CD1c-positive myeloid dendritic cell (primary cell): ENCODE data around the gene PFKFB3.

ENCODE experiments used
- DNase-seq: peaks from one replicate; pipeline ENCODE4 v3.0.0-alpha.2; 2016; ENCODE audit errors: extremely low spot score

The PFKFB3 gene

GRCh38 chr10:6220418-6221191, 17.9 kb downstream of the PFKFB3 start:
- DNase-seq, result no peak

DNA sequence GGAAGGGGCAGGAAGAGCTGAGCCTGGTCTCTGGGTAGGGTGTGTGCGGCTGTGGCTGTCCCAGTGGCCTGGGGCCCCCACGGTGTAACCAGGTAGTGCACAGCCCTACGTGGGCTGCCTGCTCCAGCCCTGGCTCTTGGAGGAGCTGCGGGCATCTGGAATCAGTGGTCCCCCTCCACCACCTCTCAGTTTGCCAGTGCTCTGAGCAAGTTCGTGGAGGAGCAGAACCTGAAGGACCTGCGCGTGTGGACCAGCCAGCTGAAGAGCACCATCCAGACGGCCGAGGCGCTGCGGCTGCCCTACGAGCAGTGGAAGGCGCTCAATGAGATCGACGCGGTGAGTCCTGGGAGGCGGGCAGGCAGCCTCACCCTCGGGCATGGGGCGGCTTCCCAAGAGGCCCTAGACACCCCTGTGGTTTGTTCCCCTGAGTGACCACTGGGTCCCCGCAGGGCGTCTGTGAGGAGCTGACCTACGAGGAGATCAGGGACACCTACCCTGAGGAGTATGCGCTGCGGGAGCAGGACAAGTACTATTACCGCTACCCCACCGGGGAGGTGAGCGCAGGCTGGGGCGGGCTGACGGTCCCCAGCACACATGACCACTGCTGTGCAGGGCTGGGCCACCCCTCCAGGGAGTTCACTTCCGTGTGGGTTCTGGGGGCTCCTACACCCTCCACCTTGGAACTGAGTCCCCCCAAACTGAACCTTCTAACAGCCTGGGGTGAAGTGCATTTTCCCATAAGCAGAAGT, 18.6 kb downstream of the PFKFB3 start:
- DNase-seq, result no peak

DNA sequence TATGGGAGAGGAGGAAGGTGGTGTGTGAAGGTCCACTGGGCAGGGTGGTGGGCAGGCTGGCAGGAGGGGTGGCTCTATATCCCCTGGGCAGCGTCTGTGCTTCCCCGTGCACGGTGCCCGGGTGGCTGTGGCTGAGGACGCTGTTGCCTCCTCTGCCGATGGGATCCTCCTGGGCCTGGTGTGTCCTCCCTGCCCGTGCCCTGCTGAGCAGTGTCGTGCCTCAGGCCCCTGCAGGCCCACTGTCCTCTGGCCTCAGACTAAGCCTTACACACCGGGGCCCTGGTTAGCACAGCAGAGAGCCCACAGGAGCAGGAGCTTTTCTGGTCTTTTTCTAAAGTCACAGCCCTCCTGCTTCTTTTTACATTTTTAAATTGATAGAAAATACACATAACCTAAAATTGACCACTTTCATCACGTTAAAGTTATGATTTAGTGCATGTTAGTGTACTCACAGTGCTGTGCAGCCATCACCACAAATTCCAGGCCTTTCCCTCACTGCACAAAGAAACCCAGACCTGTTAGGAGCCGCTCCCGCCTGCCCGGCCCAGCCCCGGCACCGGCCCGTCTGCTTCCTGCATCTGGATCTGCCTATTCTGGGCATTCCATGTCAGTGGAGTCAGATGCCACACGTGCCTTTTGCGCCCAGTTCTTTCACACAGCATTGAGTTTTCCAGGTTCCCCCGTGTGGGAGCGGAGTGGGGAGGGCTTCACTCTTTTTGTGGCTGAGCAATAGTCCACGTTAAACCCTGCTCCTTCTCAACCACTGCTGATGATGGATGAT, 19.4 kb downstream of the PFKFB3 start:
- no peak for DNase-seq

- no peak for DNase-seq
Observed at GRCh38 chr10:6222755-6223154, 20.0 kb downstream of the PFKFB3 start.

- DNase-seq, result no peak
Observed at GRCh38 chr10:6223981-6224380, 21.2 kb downstream of the PFKFB3 start.

- DNase-seq, result no peak
Observed at GRCh38 chr10:6224781-6225180, 22.0 kb downstream of the PFKFB3 start.

DNA sequence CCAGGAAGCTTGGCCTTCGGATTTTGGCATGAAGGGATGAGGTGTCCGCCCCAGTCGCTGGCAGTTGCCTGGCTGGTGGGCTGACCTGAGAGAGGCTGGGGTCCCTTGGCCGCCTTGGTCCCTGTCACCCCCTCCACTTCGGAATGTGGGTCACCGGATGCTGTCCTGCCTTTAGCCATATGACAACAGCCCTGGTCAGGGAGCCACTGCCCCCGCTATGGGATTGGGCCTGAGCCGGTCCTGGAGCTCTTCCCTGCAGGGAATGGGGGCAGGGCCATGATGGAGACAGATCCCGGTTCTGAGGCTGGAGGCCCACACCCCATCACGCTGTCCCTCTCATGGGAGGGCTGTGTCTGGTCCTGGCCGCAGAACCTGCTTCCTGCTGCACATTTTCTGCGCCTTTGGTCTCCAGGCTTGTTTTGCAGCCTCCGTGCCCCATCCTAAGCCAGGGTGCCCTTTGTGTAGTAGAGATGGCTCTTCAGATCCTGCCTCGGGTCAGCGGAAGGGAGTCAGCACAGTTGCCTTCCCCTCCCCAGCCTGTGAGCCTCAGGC, 22.6 kb downstream of the PFKFB3 start:
- DNase-seq, result no peak

DNA sequence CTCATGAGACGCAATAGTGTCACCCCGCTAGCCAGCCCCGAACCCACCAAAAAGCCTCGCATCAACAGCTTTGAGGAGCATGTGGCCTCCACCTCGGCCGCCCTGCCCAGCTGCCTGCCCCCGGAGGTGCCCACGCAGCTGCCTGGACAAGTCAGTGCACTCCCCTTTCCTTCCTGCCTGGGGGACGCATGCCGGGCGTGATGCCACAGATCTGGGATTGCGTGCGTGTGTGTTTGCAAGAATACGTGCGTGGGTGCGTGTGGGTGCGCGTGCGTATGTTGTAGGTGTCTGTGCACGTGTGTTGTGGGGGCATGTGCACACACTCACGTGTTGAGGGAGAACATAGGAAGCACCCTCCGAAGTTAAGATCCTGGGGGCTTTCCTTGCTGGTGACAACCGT, 23.5 kb downstream of the PFKFB3 start:
- no peak for DNase-seq

DNA sequence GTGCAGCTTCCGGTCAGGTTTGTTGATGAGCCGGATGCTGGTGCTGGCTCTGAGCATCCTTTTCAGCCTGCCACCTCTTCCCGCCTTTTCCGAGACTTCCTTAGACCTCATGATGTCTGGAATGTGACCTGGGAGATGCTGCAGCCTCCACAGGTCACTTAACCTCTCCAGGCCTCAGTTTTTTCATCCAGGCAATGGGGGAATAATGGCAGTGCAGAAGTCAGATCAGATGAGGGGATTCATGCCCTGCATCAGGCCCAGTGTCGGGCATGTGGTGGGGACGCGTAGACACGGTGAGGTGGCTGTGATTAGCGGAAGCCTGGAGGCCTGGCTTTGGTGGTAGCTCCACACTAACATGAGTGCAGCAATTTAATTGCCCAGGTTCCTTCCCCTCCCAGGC, 24.6 kb downstream of the PFKFB3 start:
- no peak for DNase-seq

DNA sequence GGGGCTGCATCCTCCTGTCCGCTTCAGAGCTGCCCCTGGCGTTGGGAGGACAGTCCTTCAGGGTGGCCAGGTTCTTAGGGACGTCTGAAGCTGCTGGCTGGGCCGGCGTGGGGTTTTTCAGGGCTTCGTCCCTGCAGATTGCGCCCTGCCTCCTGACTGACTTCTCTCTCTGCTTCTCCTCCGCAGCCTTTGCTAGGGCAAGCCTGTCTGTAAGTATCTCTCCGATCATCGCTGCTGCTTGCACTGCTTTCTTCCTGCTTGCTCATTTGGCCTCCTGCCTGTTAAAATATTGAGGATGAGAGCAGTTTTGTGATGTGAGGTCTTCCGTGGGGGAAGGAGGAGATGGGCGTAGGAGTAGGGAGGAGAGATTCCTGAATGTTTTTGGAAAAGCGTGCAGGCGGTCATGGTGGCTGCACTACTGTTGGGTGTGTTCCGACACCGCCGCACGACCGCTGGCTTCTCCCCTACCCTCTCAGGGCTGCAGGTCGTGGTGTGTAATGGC, 25.3 kb downstream of the PFKFB3 start:
- DNase-seq, result no peak

GRCh38 chr10:6228647-6229046, 25.9 kb downstream of the PFKFB3 start:
- DNase-seq, result no peak

GRCh38 chr10:6229290-6229689, 26.6 kb downstream of the PFKFB3 start:
- no peak for DNase-seq

GRCh38 chr10:6229746-6230145, 27.0 kb downstream of the PFKFB3 start:
- no peak for DNase-seq

- DNase-seq, result no peak
Observed at GRCh38 chr10:6230315-6230714, 27.6 kb downstream of the PFKFB3 start.

DNA sequence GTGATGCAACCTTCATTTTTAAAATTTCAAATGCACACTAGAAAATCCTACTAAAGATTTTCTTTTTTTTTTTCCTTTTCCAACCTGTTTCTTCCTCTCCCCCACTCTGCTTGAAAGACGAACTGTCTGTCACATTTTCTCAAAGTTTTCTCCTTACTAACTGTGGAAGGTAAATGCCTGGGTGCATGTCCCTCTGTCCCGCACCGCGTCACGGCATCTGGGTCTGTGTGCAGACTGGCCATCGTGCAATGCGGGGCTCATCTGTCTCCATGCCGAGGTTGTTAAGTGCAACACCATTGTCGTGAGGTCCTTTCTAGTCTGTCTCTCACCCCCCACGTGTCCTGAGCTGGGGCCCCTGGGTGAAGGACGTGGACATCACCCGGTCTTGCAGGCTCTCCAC, 28.4 kb downstream of the PFKFB3 start:
- DNase-seq, result no peak

DNA sequence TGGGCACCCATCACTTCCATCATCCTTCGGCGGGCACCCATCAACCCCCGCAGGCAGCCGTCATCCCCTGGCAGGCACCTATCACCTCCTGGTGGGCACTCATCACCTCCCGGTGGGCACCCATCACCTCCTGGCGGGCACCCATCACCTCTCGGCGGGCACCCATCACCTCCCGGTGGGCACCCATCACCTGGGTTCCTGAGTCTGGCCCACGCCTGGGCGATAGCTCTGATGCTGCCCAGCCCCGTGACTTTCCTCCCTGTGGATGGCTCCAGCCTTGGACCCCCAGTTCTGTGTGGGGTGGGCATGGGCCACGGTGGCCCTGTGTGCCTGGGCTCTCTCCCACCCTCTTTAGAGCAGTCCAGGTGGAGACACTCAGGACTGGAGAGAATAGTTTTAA, 29.0 kb downstream of the PFKFB3 start:
- DNase-seq, result no peak

DNA sequence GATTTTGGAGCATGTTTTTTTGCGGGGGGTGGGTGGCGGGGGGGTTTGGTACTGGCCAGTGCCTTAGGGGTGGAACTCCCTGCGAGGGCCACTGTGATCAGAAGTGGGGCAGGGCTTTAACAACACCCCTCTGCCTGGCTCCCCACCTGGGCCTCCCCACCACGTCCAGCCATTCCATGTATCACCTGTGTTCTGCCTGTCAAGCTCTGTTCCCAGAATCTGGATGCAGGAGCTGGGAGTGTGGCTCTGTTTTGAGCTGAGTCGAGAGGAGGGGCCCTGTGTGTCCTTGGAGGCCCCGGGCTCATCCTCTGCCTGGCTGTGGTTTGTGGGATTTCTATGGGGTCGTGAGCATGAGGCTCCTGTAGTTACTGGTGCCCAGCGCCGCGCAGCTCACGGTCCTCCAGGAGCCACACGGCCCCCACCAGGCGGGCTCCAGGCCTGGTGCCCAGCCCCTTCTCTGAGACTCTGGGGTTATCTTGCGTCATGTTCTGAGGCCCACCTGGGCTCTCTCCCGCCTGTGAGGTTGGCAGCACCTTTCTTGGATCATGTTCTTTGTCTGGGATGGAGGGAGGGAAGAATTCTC, 29.6 kb downstream of the PFKFB3 start:
- no peak for DNase-seq

GRCh38 chr10:6232846-6233724, 30.4 kb downstream of the PFKFB3 start:
- no peak for DNase-seq

DNA sequence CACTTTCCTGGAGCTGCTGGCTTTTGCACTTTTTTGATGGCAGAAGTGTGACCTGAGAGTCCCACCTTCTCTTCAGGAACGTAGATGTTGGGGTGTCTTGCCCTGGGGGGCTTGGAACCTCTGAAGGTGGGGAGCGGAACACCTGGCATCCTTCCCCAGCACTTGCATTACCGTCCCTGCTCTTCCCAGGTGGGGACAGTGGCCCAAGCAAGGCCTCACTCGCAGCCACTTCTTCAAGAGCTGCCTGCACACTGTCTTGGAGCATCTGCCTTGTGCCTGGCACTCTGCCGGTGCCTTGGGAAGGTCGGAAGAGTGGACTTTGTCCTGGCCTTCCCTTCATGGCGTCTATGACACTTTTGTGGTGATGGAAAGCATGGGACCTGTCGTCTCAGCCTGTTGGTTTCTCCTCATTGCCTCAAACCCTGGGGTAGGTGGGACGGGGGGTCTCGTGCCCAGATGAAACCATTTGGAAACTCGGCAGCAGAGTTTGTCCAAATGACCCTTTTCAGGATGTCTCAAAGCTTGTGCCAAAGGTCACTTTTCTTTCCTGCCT, 31.1 kb downstream of the PFKFB3 start:
- DNase-seq, result no peak

DNA sequence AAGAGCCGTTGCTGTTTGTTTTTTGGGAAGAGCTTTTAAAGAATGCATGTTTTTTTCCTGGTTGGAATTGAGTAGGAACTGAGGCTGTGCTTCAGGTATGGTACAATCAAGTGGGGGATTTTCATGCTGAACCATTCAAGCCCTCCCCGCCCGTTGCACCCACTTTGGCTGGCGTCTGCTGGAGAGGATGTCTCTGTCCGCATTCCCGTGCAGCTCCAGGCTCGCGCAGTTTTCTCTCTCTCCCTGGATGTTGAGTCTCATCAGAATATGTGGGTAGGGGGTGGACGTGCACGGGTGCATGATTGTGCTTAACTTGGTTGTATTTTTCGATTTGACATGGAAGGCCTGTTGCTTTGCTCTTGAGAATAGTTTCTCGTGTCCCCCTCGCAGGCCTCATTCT, 31.6 kb downstream of the PFKFB3 start:
- DNase-seq, result no peak
